Loucy (cell line): Measurements from ENCODE around the gene NAPSA.

Source experiments
- H2AFZ ChIP-seq: fragments of 200-600 bp; sonication (generic); 2 replicates; pipeline ENCODE4 v1.6.0; 2016; ENCODE audit warnings: antibody characterized with exemption, mild to moderate bottlenecking, low read length, moderate library complexity
- H3F3A ChIP-seq: fragments of 200-600 bp; 2 replicates; pipeline ENCODE4 v1.6.0; 2016; ENCODE audit warnings: antibody characterized with exemption, low read depth, mild to moderate bottlenecking
- H3K27me3 ChIP-seq: fragments of 200-600 bp; sonication (generic); 2 replicates; pipeline ENCODE4 v1.6.1; 2014; ENCODE audit warnings: low read length, mild to moderate bottlenecking; ENCODE audit not compliant: insufficient read depth, poor library complexity, severe bottlenecking
- H3K36me3 ChIP-seq: fragments of 200-600 bp; sonication (generic); 2 replicates; pipeline ENCODE4 v1.6.1; 2016; ENCODE audit warnings: low read length; ENCODE audit not compliant: insufficient read depth
- H3K4me1 ChIP-seq: fragments of 200-600 bp; sonication (generic); 2 replicates; pipeline ENCODE4 v1.5.1; 2014; ENCODE audit warnings: low read length, mild to moderate bottlenecking; ENCODE audit not compliant: insufficient read depth, poor library complexity, severe bottlenecking
- H3K4me2 ChIP-seq: fragments of 200-600 bp; sonication (generic); 2 replicates; pipeline ENCODE4 v1.6.0; 2014; ENCODE audit warnings: antibody characterized with exemption, low read length, low read depth, mild to moderate bottlenecking; ENCODE audit not compliant: poor library complexity, severe bottlenecking
- H3K4me3 ChIP-seq: fragments of 200-600 bp; sonication (generic); 2 replicates; pipeline ENCODE4 v1.5.1; 2014; ENCODE audit warnings: low read length, mild to moderate bottlenecking, mixed read lengths; ENCODE audit not compliant: poor library complexity, severe bottlenecking
- H3K79me2 ChIP-seq: fragments of 200-600 bp; sonication (generic); 2 replicates; pipeline ENCODE4 v1.6.1; 2014; ENCODE audit warnings: low read length; ENCODE audit not compliant: insufficient read depth
- H3K9ac ChIP-seq: fragments of 200-600 bp; sonication (generic); 2 replicates; pipeline ENCODE4 v1.6.0; 2014; ENCODE audit warnings: mild to moderate bottlenecking, low read depth, low read length, moderate library complexity; ENCODE audit not compliant: poor library complexity, severe bottlenecking
- H3K9me2 ChIP-seq: fragments of 200-600 bp; sonication (generic); replicated peaks from 2 replicates; pipeline ENCODE4 v1.6.1; 2016; ENCODE audit warnings: low read depth, low read length, mixed read lengths
- H3K9me3 ChIP-seq: fragments of 200-600 bp; sonication (generic); 2 replicates; pipeline ENCODE4 v1.6.1; 2014; ENCODE audit warnings: mild to moderate bottlenecking, antibody characterized with exemption, low read length, low read depth; ENCODE audit not compliant: insufficient read depth
- H4K20me1 ChIP-seq: fragments of 200-600 bp; sonication (generic); 2 replicates; pipeline ENCODE4 v1.6.0; 2014; ENCODE audit warnings: antibody characterized with exemption, low read length, mild to moderate bottlenecking; ENCODE audit not compliant: insufficient read depth, poor library complexity, severe bottlenecking
- CTCF ChIP-seq: fragments of 200-600 bp; sonication (generic); conservative IDR thresholded peaks from 2 replicates; pipeline ENCODE4 v1.5.1; 2014; ENCODE audit warnings: mild to moderate bottlenecking, antibody characterized with exemption, low read length
- EZH2phosphoT487 ChIP-seq: fragments of 200-600 bp; IDR thresholded peaks from 2 replicates; pipeline ENCODE4 v1.6.1; 2018; ENCODE audit warnings: antibody characterized with exemption, mild to moderate bottlenecking, moderate library complexity, borderline replicate concordance

Gene NAPSA

GRCh38 chr19:50387868-50388245 lies 22.4 kb upstream of the NAPSA start:
- Histone ChIP-seq H3K79me2 (peaks cover 59% of the 10 kb centered on the region), H3K4me2 (peak overlapping the region; percentile 89), H3K27me3 (no peaks in the 10 kb centered on the region), H3F3A (peaks cover 7% of the 10 kb centered on the region; the same call in 1 of the 2 replicates), H3K4me3 (no peak overlapping the region), H3K4me1 (peaks cover 15% of the 10 kb centered on the region), H2AFZ (no peak overlapping the region), H4K20me1 (peaks cover 23% of the 10 kb centered on the region), H3K9ac (peak overlapping the region; percentile 15), H3K9me2 (no peaks in the 10 kb centered on the region), H3K36me3 (peaks cover 6% of the 10 kb centered on the region; the same call in 1 of the 2 replicates), H3K9me3 (no peaks in the 10 kb centered on the region)
- TF ChIP-seq CTCF, result no peak
- no peak for TF ChIP-seq EZH2phosphoT487

- Histone ChIP-seq H3K9me3 (no peaks in the 10 kb centered on the region), H3F3A (peaks cover 8% of the 10 kb centered on the region; the same call in 1 of the 2 replicates), H2AFZ (no peak overlapping the region), H3K36me3 (peaks cover 6% of the 10 kb centered on the region; the same call in 1 of the 2 replicates), H3K9ac (peak overlapping the region; percentile 15), H3K4me1 (peaks cover 15% of the 10 kb centered on the region), H3K79me2 (peaks cover 54% of the 10 kb centered on the region), H4K20me1 (peaks cover 23% of the 10 kb centered on the region), H3K9me2 (no peaks in the 10 kb centered on the region), H3K4me2 (peak overlapping the region; percentile 89), H3K4me3 (no peak overlapping the region), H3K27me3 (no peaks in the 10 kb centered on the region)
- TF ChIP-seq EZH2phosphoT487 (no peak), CTCF (no peak)
Measured at GRCh38 chr19:50387176-50387867, 21.9 kb upstream of the NAPSA start.

GRCh38 chr19:50384685-50385535 lies 19.5 kb upstream of the NAPSA start:
- H3K27me3 ChIP-seq, result no peaks in the 10 kb centered on the region
- peaks cover 24% of the 10 kb centered on the region for H4K20me1 ChIP-seq
- H3K4me2 ChIP-seq, result peak overlapping the region; percentile 89
- peaks cover 15% of the 10 kb centered on the region for H3K4me1 ChIP-seq
- H3K79me2 ChIP-seq, result peaks cover 49% of the 10 kb centered on the region
- H3K4me3 ChIP-seq, result peak overlapping the region; percentile 83
- H3F3A ChIP-seq, result peaks cover 8% of the 10 kb centered on the region; the same call in 1 of the 2 replicates
- peaks cover 9% of the 10 kb centered on the region; the same call in 1 of the 2 replicates for H3K36me3 ChIP-seq
- no peak for TF ChIP-seq EZH2phosphoT487
- no peak for TF ChIP-seq CTCF
- H3K9ac ChIP-seq, result peak overlapping the region; percentile 80
- no peaks in the 10 kb centered on the region for H3K9me2 ChIP-seq
- H3K9me3 ChIP-seq, result no peaks in the 10 kb centered on the region
- H2AFZ ChIP-seq, result peak overlapping the region; percentile 62
